GM23338 (cell line): ENCODE data around the gene RAB11A. TPM values are rescaled to one million over a fixed set of nuclear protein-coding genes. Genes with fewer than 3 reads are reported as not detected.

ENCODE experiments used
- ATAC-seq: fragments of 200-7000 bp; cut with Tn5 transposase; 3 replicates; pipeline ENCODE4 v1.9.1; 2020
- DNase-seq: peaks from one replicate; pipeline ENCODE4 v3.0.0-alpha.2; 2015; ENCODE audit warnings: low spot score
- H2AFZ ChIP-seq: fragments of 200-600 bp; sonication (generic); 2 replicates; pipeline ENCODE4 v1.8.0; 2016; ENCODE audit warnings: antibody characterized with exemption, mild to moderate bottlenecking, moderate library complexity
- H3F3A ChIP-seq: fragments of 200-600 bp; sonication (generic); replicated peaks from 2 replicates; pipeline ENCODE4 v1.8.0; 2017; ENCODE audit warnings: antibody characterized with exemption, mixed run types, low read depth
- H3K27ac ChIP-seq: fragments of 200-600 bp; sonication (generic); 2 replicates; pipeline ENCODE4 v1.6.1; 2016; ENCODE audit warnings: low read depth
- H3K27me3 ChIP-seq: fragments of 200-600 bp; sonication (generic); 2 replicates; pipeline ENCODE4 v1.8.0; 2016; ENCODE audit warnings: mild to moderate bottlenecking, mixed run types, moderate library complexity; ENCODE audit not compliant: insufficient read depth
- H3K36me3 ChIP-seq: fragments of 200-600 bp; sonication (generic); 2 replicates; pipeline ENCODE4 v1.8.0; 2016; ENCODE audit warnings: mild to moderate bottlenecking; ENCODE audit not compliant: insufficient read depth
- H3K4me1 ChIP-seq: fragments of 200-600 bp; sonication (generic); 2 replicates; pipeline ENCODE4 v1.8.0; 2016; ENCODE audit warnings: mild to moderate bottlenecking, moderate library complexity; ENCODE audit not compliant: insufficient read depth
- H3K4me2 ChIP-seq: fragments of 200-600 bp; sonication (generic); 2 replicates; pipeline ENCODE4 v1.7.1; 2017; ENCODE audit warnings: mixed run types
- H3K4me3 ChIP-seq: fragments of 200-600 bp; sonication (generic); 2 replicates; pipeline ENCODE4 v1.6.1; 2016; ENCODE audit warnings: mixed run types
- H3K79me2 ChIP-seq: fragments of 200-600 bp; sonication (generic); replicated peaks from 2 replicates; pipeline ENCODE4 v1.8.0; 2017; ENCODE audit warnings: mild to moderate bottlenecking; ENCODE audit not compliant: insufficient read depth
- H3K9me2 ChIP-seq: fragments of 200-600 bp; sonication (generic); 2 replicates; pipeline ENCODE4 v1.8.0; 2017; ENCODE audit not compliant: insufficient read depth
- H4K20me1 ChIP-seq: fragments of 200-600 bp; sonication (generic); replicated peaks from 2 replicates; pipeline ENCODE4 v1.8.0; 2017; ENCODE audit warnings: mild to moderate bottlenecking; ENCODE audit not compliant: insufficient read depth
- H3K27ac Mint-ChIP-seq: 2 replicates; pipeline ENCODE4 v1.8.0; 2020; ENCODE audit warnings: inconsistent platforms, mild to moderate bottlenecking, moderate library complexity, mixed read lengths
- H3K27me3 Mint-ChIP-seq: 3 replicates; pipeline ENCODE4 v1.8.0; 2022; ENCODE audit warnings: low read depth, mild to moderate bottlenecking, moderate library complexity, mixed read lengths, inconsistent platforms; ENCODE audit not compliant: insufficient read depth, poor library complexity
- H3K36me3 Mint-ChIP-seq: 3 replicates; pipeline ENCODE4 v1.8.0; 2021; ENCODE audit warnings: low read depth, mild to moderate bottlenecking, inconsistent platforms, moderate library complexity, mixed read lengths
- H3K4me1 Mint-ChIP-seq: 3 replicates; pipeline ENCODE4 v1.8.0; 2020; ENCODE audit warnings: mild to moderate bottlenecking, inconsistent platforms, mixed read lengths
- H3K4me3 Mint-ChIP-seq: 3 replicates; pipeline ENCODE4 v1.8.0; 2021; ENCODE audit warnings: moderate library complexity, mild to moderate bottlenecking, inconsistent platforms, mixed read lengths
- H3K9me3 Mint-ChIP-seq: 3 replicates; pipeline ENCODE4 v1.8.0; 2020; ENCODE audit warnings: moderate library complexity, mild to moderate bottlenecking, inconsistent platforms, mixed read lengths
- CREB1 ChIP-seq: fragments of 250-450 bp; sonication (Bioruptor Pico); IDR thresholded peaks from 2 replicates; pipeline ENCODE4 v1.5.0; 2020; ENCODE audit warnings: low read depth, mild to moderate bottlenecking, moderate library complexity
- CTCF ChIP-seq, 2 experiments: fragments of 200-600 bp in 1 of 2; sonication (generic) in 1 of 2; conservative IDR thresholded peaks; 2 replicates each; pipeline versions ENCODE4 v1.5.1 to v1.6.1; 2016 to 2017; ENCODE audit warnings: antibody characterized with exemption in 2 of 2, low read depth in 2 of 2, mild to moderate bottlenecking in 2 of 2, moderate library complexity in 1 of 2
- EZH2phosphoT487 ChIP-seq: fragments of 200-600 bp; sonication (generic); IDR thresholded peaks from one replicate; pipeline ENCODE4 v1.8.1; 2018; ENCODE audit warnings: antibody characterized with exemption; ENCODE audit not compliant: unreplicated experiment
- polyA plus RNA-seq: library from polyadenylated mRNA; unstranded; fragments of >200 nt; fragmentation: Nextera tagmentation; extraction: Ambion mirVana; gene quantifications from 2 replicates; pipeline ENCODE4 v1.2.1, GENCODE V29; 2016
- total RNA-seq: library from RNA; depleted of rRNA; stranded (reverse); fragments of >200 nt; shearing (Covaris generic); gene quantifications from 2 replicates; pipeline ENCODE4 v1.2.3, GENCODE V29; 2014
- TF ChIP-seq, protein P1 (sequence below): fragments of 250-450 bp; sonication (Bioruptor Pico); IDR thresholded peaks from 2 replicates; pipeline ENCODE4 v1.5.0; 2020; ENCODE audit warnings: mild to moderate bottlenecking, moderate library complexity

Gene RAB11A
- total and polyA plus RNA-seq, 2 experiments from 2014 or later, result 251 to 369 TPM

GRCh38 chr15:65926899-65927298, 57.6 kb downstream of the RAB11A start:
- no peak overlapping the region for H3K27ac ChIP-seq
- Mint-ChIP-seq H3K36me3 (no peaks in the 10 kb centered on the region), H3K27me3 (peaks cover 5% of the 10 kb centered on the region), H3K27ac (no peak overlapping the region), H3K4me1 (peaks cover 14% of the 10 kb centered on the region), H3K9me3 (no peaks in the 10 kb centered on the region), H3K4me3 (no peak overlapping the region)
- DNase-seq (no peak), ATAC-seq (no peak)
- H3K4me3 ChIP-seq, result no peak overlapping the region
- TF ChIP-seq CREB1 (CRISPR knock-in tag) (no peak), EZH2phosphoT487 (no peak)
- TF ChIP-seq, protein P1, sequence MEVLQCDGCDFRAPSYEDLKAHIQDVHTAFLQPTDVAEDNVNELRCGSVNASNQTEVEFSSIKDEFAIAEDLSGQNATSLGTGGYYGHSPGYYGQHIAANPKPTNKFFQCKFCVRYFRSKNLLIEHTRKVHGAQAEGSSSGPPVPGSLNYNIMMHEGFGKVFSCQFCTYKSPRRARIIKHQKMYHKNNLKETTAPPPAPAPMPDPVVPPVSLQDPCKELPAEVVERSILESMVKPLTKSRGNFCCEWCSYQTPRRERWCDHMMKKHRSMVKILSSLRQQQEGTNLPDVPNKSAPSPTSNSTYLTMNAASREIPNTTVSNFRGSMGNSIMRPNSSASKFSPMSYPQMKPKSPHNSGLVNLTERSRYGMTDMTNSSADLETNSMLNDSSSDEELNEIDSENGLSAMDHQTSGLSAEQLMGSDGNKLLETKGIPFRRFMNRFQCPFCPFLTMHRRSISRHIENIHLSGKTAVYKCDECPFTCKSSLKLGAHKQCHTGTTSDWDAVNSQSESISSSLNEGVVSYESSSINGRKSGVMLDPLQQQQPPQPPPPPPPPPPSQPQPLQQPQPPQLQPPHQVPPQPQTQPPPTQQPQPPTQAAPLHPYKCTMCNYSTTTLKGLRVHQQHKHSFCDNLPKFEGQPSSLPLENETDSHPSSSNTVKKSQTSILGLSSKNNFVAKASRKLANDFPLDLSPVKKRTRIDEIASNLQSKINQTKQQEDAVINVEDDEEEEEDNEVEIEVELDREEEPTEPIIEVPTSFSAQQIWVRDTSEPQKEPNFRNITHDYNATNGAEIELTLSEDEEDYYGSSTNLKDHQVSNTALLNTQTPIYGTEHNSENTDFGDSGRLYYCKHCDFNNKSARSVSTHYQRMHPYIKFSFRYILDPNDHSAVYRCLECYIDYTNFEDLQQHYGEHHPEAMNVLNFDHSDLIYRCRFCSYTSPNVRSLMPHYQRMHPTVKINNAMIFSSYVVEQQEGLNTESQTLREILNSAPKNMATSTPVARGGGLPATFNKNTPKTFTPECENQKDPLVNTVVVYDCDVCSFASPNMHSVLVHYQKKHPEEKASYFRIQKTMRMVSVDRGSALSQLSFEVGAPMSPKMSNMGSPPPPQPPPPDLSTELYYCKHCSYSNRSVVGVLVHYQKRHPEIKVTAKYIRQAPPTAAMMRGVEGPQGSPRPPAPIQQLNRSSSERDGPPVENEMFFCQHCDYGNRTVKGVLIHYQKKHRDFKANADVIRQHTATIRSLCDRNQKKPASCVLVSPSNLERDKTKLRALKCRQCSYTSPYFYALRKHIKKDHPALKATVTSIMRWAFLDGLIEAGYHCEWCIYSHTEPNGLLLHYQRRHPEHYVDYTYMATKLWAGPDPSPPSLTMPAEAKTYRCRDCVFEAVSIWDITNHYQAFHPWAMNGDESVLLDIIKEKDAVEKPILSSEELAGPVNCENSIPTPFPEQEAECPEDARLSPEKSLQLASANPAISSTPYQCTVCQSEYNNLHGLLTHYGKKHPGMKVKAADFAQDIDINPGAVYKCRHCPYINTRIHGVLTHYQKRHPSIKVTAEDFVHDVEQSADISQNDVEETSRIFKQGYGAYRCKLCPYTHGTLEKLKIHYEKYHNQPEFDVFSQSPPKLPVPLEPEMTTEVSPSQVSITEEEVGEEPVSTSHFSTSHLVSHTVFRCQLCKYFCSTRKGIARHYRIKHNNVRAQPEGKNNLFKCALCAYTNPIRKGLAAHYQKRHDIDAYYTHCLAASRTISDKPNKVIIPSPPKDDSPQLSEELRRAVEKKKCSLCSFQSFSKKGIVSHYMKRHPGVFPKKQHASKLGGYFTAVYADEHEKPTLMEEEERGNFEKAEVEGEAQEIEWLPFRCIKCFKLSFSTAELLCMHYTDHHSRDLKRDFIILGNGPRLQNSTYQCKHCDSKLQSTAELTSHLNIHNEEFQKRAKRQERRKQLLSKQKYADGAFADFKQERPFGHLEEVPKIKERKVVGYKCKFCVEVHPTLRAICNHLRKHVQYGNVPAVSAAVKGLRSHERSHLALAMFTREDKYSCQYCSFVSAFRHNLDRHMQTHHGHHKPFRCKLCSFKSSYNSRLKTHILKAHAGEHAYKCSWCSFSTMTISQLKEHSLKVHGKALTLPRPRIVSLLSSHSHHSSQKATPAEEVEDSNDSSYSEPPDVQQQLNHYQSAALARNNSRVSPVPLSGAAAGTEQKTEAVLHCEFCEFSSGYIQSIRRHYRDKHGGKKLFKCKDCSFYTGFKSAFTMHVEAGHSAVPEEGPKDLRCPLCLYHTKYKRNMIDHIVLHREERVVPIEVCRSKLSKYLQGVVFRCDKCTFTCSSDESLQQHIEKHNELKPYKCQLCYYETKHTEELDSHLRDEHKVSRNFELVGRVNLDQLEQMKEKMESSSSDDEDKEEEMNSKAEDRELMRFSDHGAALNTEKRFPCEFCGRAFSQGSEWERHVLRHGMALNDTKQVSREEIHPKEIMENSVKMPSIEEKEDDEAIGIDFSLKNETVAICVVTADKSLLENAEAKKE (CRISPR knock-in tag), result no peak
- H3K4me2 ChIP-seq, result no peak overlapping the region
- H3K27me3 ChIP-seq, result no peaks in the 10 kb centered on the region
- H3K4me1 ChIP-seq, result no peaks in the 10 kb centered on the region
- H3K36me3 ChIP-seq, result no peaks in the 10 kb centered on the region
- H4K20me1 ChIP-seq, result no peaks in the 10 kb centered on the region
- no peaks in the 10 kb centered on the region for H3K9me2 ChIP-seq
- no peaks in the 10 kb centered on the region for H3F3A ChIP-seq
- H2AFZ ChIP-seq, result no peak overlapping the region
- no peaks in the 10 kb centered on the region for H3K79me2 ChIP-seq

DNA sequence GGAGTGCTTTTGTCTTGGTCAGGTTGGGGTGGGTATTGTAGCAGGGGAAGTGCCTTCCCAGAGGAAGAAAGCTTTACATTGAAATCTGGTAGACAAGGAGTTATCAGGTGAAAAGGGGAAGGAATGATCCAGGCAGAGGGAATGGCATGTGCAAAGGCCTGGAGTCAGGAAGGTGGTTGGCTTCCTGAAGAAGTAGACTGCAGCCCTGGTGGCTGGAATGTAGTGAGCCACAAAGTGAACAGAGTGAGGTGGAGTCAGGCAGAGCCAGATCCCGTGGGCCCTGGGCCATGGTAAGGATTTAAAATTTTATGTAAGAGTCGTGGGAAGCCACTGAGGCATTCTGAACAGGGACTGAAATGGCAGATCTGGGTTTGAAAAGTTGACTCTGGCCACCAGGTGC, 58.3 kb downstream of the RAB11A start:
- Histone ChIP-seq H3K27ac (no peak overlapping the region), H3K9me2 (no peaks in the 10 kb centered on the region), H3K36me3 (no peaks in the 10 kb centered on the region), H3K4me1 (no peaks in the 10 kb centered on the region), H2AFZ (no peak overlapping the region), H3K79me2 (no peaks in the 10 kb centered on the region), H3F3A (no peaks in the 10 kb centered on the region), H4K20me1 (no peaks in the 10 kb centered on the region), H3K27me3 (no peaks in the 10 kb centered on the region), H3K4me3 (no peak overlapping the region), H3K4me2 (no peak overlapping the region)
- ATAC-seq, result peak; percentile 71
- H3K36me3 Mint-ChIP-seq, result no peaks in the 10 kb centered on the region
- H3K4me3 Mint-ChIP-seq, result no peak overlapping the region
- H3K27ac Mint-ChIP-seq, result no peak overlapping the region
- H3K9me3 Mint-ChIP-seq, result no peaks in the 10 kb centered on the region
- peaks cover 13% of the 10 kb centered on the region for H3K4me1 Mint-ChIP-seq
- peaks cover 4% of the 10 kb centered on the region for H3K27me3 Mint-ChIP-seq
- DNase-seq, result peak; percentile 59
- TF ChIP-seq CTCF (conservative IDR thresholded peaks at IDR 0.05; ENCODE audit: low read depth in 2 of 2), result peak; percentile 49 to 55
- TF ChIP-seq, protein P1 (CRISPR knock-in tag), result no peak
